Lung (tissue), 12 donors: ENCODE results near the gene SLCO2B1. TPM values are rescaled to one million over a fixed set of nuclear protein-coding genes. Genes with fewer than 3 reads are reported as not detected.

ENCODE experiments used
- ATAC-seq: fragments of 200-7000 bp; cut with Tn5 transposase; one replicate; pipeline ENCODE4 v1.9.1; 2020; ENCODE audit warnings: moderate number of reproducible peaks; ENCODE audit not compliant: insufficient read depth, low FRiP score
- DNase-seq, 3 donors: peaks; one replicate each; pipeline ENCODE4 v3.0.0-alpha.2; 2013 to 2017
- H3K27ac ChIP-seq, 2 donors: one replicate each; pipeline ENCODE4 v1.5.1; 2013; ENCODE audit warnings: mild to moderate bottlenecking in 2 of 2, moderate library complexity in 2 of 2, control low read depth in 1 of 2, inconsistent platforms in 1 of 2, low read depth in 1 of 2, low read length in 1 of 2
- H3K27me3 ChIP-seq, 3 donors: one replicate each; pipeline ENCODE4 v1.5.1; 2013; ENCODE audit warnings: low read length in 2 of 3; ENCODE audit not compliant: control insufficient read depth in 3 of 3, insufficient read depth in 3 of 3
- H3K36me3 ChIP-seq, 4 donors: one replicate each; pipeline ENCODE4 v1.5.1; 2013; ENCODE audit warnings: low read length in 4 of 4, mild to moderate bottlenecking in 1 of 4, moderate library complexity in 1 of 4; ENCODE audit not compliant: control insufficient read depth in 4 of 4, insufficient read depth in 4 of 4
- H3K4me1 ChIP-seq, 5 donors: one replicate each; pipeline ENCODE4 v1.5.1; 2013; ENCODE audit warnings: low read length in 5 of 5, mild to moderate bottlenecking in 2 of 5, moderate library complexity in 1 of 5; ENCODE audit not compliant: control insufficient read depth in 5 of 5, insufficient read depth in 5 of 5
- H3K4me3 ChIP-seq: one replicate; pipeline ENCODE4 v1.5.1; 2013; ENCODE audit warnings: mild to moderate bottlenecking, control low read depth, moderate library complexity
- H3K9ac ChIP-seq, 2 donors: one replicate each; pipeline ENCODE4 v1.5.1; 2013; ENCODE audit warnings: low read length in 2 of 2, control low read depth in 1 of 2; ENCODE audit not compliant: insufficient read depth in 1 of 2
- H3K9me3 ChIP-seq, 4 donors: one replicate each; pipeline ENCODE4 v1.5.1; 2013; ENCODE audit warnings: low read length in 3 of 4, mild to moderate bottlenecking in 1 of 4, moderate library complexity in 1 of 4; ENCODE audit not compliant: control insufficient read depth in 4 of 4, insufficient read depth in 3 of 4
- CTCF ChIP-seq: IDR thresholded peaks from 2 replicates; pipeline ENCODE4 v1.5.1; 2012; ENCODE audit warnings: mild to moderate bottlenecking; ENCODE audit errors: control extremely low read depth, extremely low read depth
- WGBS, 2 donors: extraction: QIAGEN DNeasy Blood & Tissue Kit; methylation state at CpG; one replicate each; pipeline ENCODE4 v1.1.7; 2013; 5-methylcytosine and 5-hydroxymethylcytosine counted together
- polyA plus RNA-seq, 2 donors: library from polyadenylated mRNA; stranded (reverse); fragments of 200-250 nt; gene quantifications; one replicate each; pipeline ENCODE4 v1.2.1, GENCODE V29; 2013
- total RNA-seq, 2 donors: library from RNA; depleted of rRNA in 1 of 2; stranded (reverse); fragments of >200 nt in 1 of 2; gene quantifications; one replicate each; pipeline ENCODE4 v1.2.1, GENCODE V29; 2014 to 2021
- donor health status: control.
- donor health status: control.
- donor health status: Bipolar disorder and iron deficiency.
- donor health status: healthy.
- donor health status: DM: yes; HTN: yes; CAD: no.

The SLCO2B1 gene
- total and polyA plus RNA-seq, 4 donors, result 22.2 to 244 (median 55.2) TPM

- Histone ChIP-seq H3K4me1 (peaks cover 0 to 14% (median 0%) of the 10 kb centered on the region in 5 donors), H3K9me3 (no peaks in the 10 kb centered on the region), H3K4me3 (no peak overlapping the region), H3K36me3 (no peaks in the 10 kb centered on the region), H3K9ac (no peak overlapping the region), H3K27ac (no peak overlapping the region), H3K27me3 (peaks cover 0 to 2% (median 2%) of the 10 kb centered on the region in 3 donors)
- DNase-seq (no peak), ATAC-seq (no peak)
- WGBS, 2 donors, result 70 to 83% methylated on average over 9 of the region's 9 CpGs
- TF ChIP-seq CTCF, result no peak
Measured at GRCh38 chr11:75145196-75145971, 5.5 kb upstream of the SLCO2B1 start.

GRCh38 chr11:75145972-75146519, 4.9 kb upstream of the SLCO2B1 start:
- no peaks in the 10 kb centered on the region for H3K9me3 ChIP-seq
- peaks cover 0 to 2% (median 2%) of the 10 kb centered on the region in 3 donors for H3K27me3 ChIP-seq
- H3K4me1 ChIP-seq, result peaks cover 0 to 14% (median 0%) of the 10 kb centered on the region in 5 donors
- 54 to 61% methylated on average over 6 of the region's 6 CpGs for WGBS, 2 donors
- H3K27ac ChIP-seq, result no peak overlapping the region
- DNase-seq (no peak), ATAC-seq (no peak)
- H3K4me3 ChIP-seq, result no peak overlapping the region
- no peaks in the 10 kb centered on the region for H3K36me3 ChIP-seq
- H3K9ac ChIP-seq, result no peak overlapping the region
- TF ChIP-seq CTCF, result no peak

GRCh38 chr11:75146711-75147110, 4.2 kb upstream of the SLCO2B1 start:
- peaks cover 0 to 2% (median 0%) of the 10 kb centered on the region in 3 donors for H3K27me3 ChIP-seq
- H3K9ac ChIP-seq, result no peak overlapping the region
- ATAC-seq (no peak), DNase-seq (no peak)
- no peak overlapping the region for H3K4me3 ChIP-seq
- H3K27ac ChIP-seq, result no peak overlapping the region
- H3K4me1 ChIP-seq, result peaks cover 0 to 14% (median 0%) of the 10 kb centered on the region in 5 donors
- WGBS, 2 donors, result 72 to 88% methylated on average over 5 of the region's 5 CpGs
- no peak for TF ChIP-seq CTCF
- H3K36me3 ChIP-seq, result no peaks in the 10 kb centered on the region
- H3K9me3 ChIP-seq, result no peaks in the 10 kb centered on the region
